ENCODE measurements around the gene KIAA1328.
"Not testable (repeated sequence)": the region's sequence is repeated elsewhere in the genome, so short reads cannot be mapped to it uniquely, and the experiment has no call there.

The KIAA1328 gene

GRCh38 chr18:36867056-36867455 lies 38.1 kb downstream of the KIAA1328 start:
- no peak for DNase-seq (ENCODE audit: low read depth in 1 of 2, low spot score in 1 of 2)
- in situ Hi-C loops (cut with HindIII; ENCODE audit: low pct_unique_long_range_greater_than_20kb, low sequenced_read_pairs), result no loop called here

GRCh38 chr18:36871801-36872200 lies 42.9 kb downstream of the KIAA1328 start:
- in situ Hi-C loops (cut with HindIII; ENCODE audit: low pct_unique_long_range_greater_than_20kb, low sequenced_read_pairs), result no loop called here
- no peak for TF ChIP-seq JUND (IDR thresholded peaks at IDR 0.05; ENCODE audit: low read depth)
- no peak for DNase-seq (ENCODE audit: low read depth in 1 of 2, low spot score in 1 of 2)

More at GRCh38 chr18:36867056-36867455, 38.1 kb downstream of the KIAA1328 start:
- no peak for TF ChIP-seq JUND (IDR thresholded peaks at IDR 0.05; ENCODE audit: low read depth)

GRCh38 chr18:36872329-36872728 lies 43.4 kb downstream of the KIAA1328 start:
- DNase-seq (ENCODE audit: low read depth in 1 of 2, low spot score in 1 of 2), result no peak

DNA sequence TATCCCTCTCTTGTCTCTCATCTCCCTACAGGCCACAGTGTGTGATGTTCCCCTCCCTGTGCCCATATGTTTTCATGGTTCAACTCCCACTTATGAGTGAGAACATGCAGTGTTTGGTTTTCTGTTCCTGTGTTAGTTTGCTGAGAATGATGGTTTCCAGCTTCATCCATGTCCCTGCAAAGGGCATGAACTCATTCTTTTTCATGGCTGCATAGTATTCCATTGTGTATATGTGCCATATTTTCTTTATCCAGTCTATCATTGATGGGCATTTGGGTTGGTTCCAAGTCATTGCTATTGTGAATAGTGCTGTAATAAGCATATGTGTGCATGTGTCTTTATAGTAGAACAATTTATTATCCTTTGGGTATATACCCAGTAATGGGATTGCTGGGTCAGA lies 44.9 kb downstream of the KIAA1328 start:
- DNase-seq (ENCODE audit: low read depth in 1 of 2, low spot score in 1 of 2); in situ Hi-C loops (cut with HindIII; ENCODE audit: low pct_unique_long_range_greater_than_20kb, low sequenced_read_pairs): not testable (repeated sequence)

More at GRCh38 chr18:36872329-36872728, 43.4 kb downstream of the KIAA1328 start:
- no peak for TF ChIP-seq JUND (IDR thresholded peaks at IDR 0.05; ENCODE audit: low read depth)
- in situ Hi-C loops (cut with HindIII; ENCODE audit: low pct_unique_long_range_greater_than_20kb, low sequenced_read_pairs), result no loop called here

GRCh38 chr18:36879796-36880195 lies 50.9 kb downstream of the KIAA1328 start:
- DNase-seq (ENCODE audit: low read depth in 1 of 2, low spot score in 1 of 2); in situ Hi-C loops (cut with HindIII; ENCODE audit: low pct_unique_long_range_greater_than_20kb, low sequenced_read_pairs): not testable (repeated sequence)

DNA sequence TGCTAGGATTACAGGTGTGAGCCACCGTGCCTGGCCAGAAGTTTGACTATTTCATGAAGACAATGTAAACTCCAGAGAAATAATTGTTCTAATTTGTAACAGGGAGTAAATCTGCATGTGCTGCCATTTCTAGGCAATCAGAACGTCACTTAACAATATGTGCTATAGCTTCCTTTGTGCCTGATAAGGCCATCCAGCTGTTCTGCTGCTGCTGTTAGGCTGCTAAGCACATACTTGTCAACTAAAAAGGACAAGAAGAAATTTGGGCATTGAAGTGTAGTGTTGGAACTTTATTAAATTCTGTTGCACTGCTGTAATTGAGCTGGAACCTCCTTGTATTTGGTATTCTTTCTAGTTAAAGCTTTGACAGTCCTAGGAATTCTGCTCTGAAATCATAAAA lies 57.1 kb downstream of the KIAA1328 start:
- DNase-seq (ENCODE audit: low read depth in 1 of 2, low spot score in 1 of 2), result no peak
- TF ChIP-seq JUND (IDR thresholded peaks at IDR 0.05; ENCODE audit: low read depth), result no peak
- in situ Hi-C loops (cut with HindIII; ENCODE audit: low pct_unique_long_range_greater_than_20kb, low sequenced_read_pairs), result no loop called here

GRCh38 chr18:36887114-36887513 lies 58.2 kb downstream of the KIAA1328 start:
- no peak for DNase-seq (ENCODE audit: low read depth in 1 of 2, low spot score in 1 of 2)
- in situ Hi-C loops (cut with HindIII; ENCODE audit: low pct_unique_long_range_greater_than_20kb, low sequenced_read_pairs), result no loop called here
- TF ChIP-seq JUND (IDR thresholded peaks at IDR 0.05; ENCODE audit: low read depth), result no peak

GRCh38 chr18:36887864-36888263 lies 58.9 kb downstream of the KIAA1328 start:
- no peak for DNase-seq (ENCODE audit: low read depth in 1 of 2, low spot score in 1 of 2)
- in situ Hi-C loops (cut with HindIII; ENCODE audit: low pct_unique_long_range_greater_than_20kb, low sequenced_read_pairs), result no loop called here
- no peak for TF ChIP-seq JUND (IDR thresholded peaks at IDR 0.05; ENCODE audit: low read depth)

DNA sequence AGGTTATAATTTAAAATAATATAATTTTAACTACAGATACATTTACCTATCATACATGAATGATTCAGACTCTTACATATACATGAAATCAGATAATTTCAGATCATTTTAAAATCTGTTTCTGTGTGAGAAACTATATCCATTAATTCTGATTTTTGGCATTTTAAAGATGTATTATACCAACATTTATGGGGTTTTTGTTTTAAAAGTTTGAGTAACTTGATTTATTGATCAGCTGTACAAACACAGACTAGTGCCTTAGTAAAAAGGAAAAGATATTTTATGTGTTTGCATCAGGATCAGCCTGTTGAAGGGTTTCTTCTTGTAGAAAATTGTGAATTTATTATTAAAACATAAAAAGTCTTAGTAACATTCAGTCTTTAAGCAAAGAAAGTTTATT lies 59.9 kb downstream of the KIAA1328 start:
- no peak for TF ChIP-seq JUND (IDR thresholded peaks at IDR 0.05; ENCODE audit: low read depth)
- in situ Hi-C loops (cut with HindIII; ENCODE audit: low pct_unique_long_range_greater_than_20kb, low sequenced_read_pairs), result no loop called here
- no peak for DNase-seq (ENCODE audit: low read depth in 1 of 2, low spot score in 1 of 2)

GRCh38 chr18:36889321-36889720 lies 60.4 kb downstream of the KIAA1328 start:
- in situ Hi-C loops (cut with HindIII; ENCODE audit: low pct_unique_long_range_greater_than_20kb, low sequenced_read_pairs), result no loop called here
- TF ChIP-seq JUND (IDR thresholded peaks at IDR 0.05; ENCODE audit: low read depth), result no peak
- no peak for DNase-seq (ENCODE audit: low read depth in 1 of 2, low spot score in 1 of 2)

GRCh38 chr18:36889742-36890141 lies 60.8 kb downstream of the KIAA1328 start:
- in situ Hi-C loops (cut with HindIII; ENCODE audit: low pct_unique_long_range_greater_than_20kb, low sequenced_read_pairs), result no loop called here
- no peak for DNase-seq (ENCODE audit: low read depth in 1 of 2, low spot score in 1 of 2)
- no peak for TF ChIP-seq JUND (IDR thresholded peaks at IDR 0.05; ENCODE audit: low read depth)

DNA sequence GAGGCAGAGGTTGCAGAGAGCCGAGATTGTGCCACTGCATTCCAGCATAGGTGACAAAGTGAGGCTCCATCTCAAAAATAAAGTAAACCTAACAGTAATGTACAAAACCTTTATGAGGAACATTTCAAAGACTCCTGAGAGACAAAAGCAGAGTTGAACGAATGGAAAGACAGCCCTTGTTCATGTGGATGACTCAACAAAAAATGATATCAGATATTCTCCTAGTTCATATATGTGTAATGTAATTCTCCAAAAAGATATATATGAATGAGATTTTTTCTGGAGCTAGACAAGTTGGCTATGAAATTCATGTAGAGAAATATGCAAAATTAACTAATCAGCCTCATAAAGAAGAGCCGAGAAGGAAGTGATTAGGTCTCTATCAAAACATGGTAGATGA lies 61.7 kb downstream of the KIAA1328 start:
- TF ChIP-seq JUND (IDR thresholded peaks at IDR 0.05; ENCODE audit: low read depth), result no peak
- in situ Hi-C loops (cut with HindIII; ENCODE audit: low pct_unique_long_range_greater_than_20kb, low sequenced_read_pairs), result no loop called here
- no peak for DNase-seq (ENCODE audit: low read depth in 1 of 2, low spot score in 1 of 2)

GRCh38 chr18:36893227-36893626 lies 64.3 kb downstream of the KIAA1328 start:
- in situ Hi-C loops (cut with HindIII; ENCODE audit: low pct_unique_long_range_greater_than_20kb, low sequenced_read_pairs), result no loop called here
- no peak for DNase-seq (ENCODE audit: low read depth in 1 of 2, low spot score in 1 of 2)
- TF ChIP-seq JUND (IDR thresholded peaks at IDR 0.05; ENCODE audit: low read depth), result no peak

GRCh38 chr18:36895606-36896005 lies 66.7 kb downstream of the KIAA1328 start:
- DNase-seq (ENCODE audit: low read depth in 1 of 2, low spot score in 1 of 2), result no peak
- no peak for TF ChIP-seq JUND (IDR thresholded peaks at IDR 0.05; ENCODE audit: low read depth)
- in situ Hi-C loops (cut with HindIII; ENCODE audit: low pct_unique_long_range_greater_than_20kb, low sequenced_read_pairs), result no loop called here
